ENCODE measurements around the gene ILRUN.

- TF ChIP-seq CTCF (IDR thresholded peaks at IDR 0.05; ENCODE audit: low read depth, low read length, poor library complexity, severe bottlenecking): no peak
- TF ChIP-seq EZH2phosphoT487 (IDR thresholded peaks at IDR 0.05; ENCODE audit: borderline replicate concordance, low read length): no peak
These were observed 303 bp downstream of the ILRUN start for GRCh38 chr6:34696189-34696738.
